ENCODE data around the gene SLC39A10. TPM values are rescaled to one million over a fixed set of nuclear protein-coding genes. Genes with fewer than 3 reads are reported as not detected.

The SLC39A10 gene
- polyA plus RNA-seq, 1 of the 3 experiments (the other 2 are of a cell fraction), result 12.3 TPM

GRCh38 chr2:195711478-195711877 is 54.5 kb downstream of the SLC39A10 start:
- CTCF ChIA-PET, result interaction anchor here (0.5 to 1.2 kb wide), 4 partner anchors 319 to 687 kb away, joined by 3 to 4 read pairs (median 3); no protein-coding TSS in a partner anchor
- Histone ChIP-seq H2AFZ (ENCODE audit: low read depth) (no peak overlapping the region), H4K20me1 (ENCODE audit: insufficient read depth) (no peaks in the 10 kb centered on the region), H3K79me2 (ENCODE audit: insufficient read depth) (no peaks in the 10 kb centered on the region; the same call in 1 of the 2 replicates), H3K4me3 (ENCODE audit: low read depth in 2 of 2, low read length in 1 of 2) (no peak overlapping the region), H3K27ac (ENCODE audit: low read depth in 2 of 2, low read length in 1 of 2) (no peak overlapping the region; a peak in 1 of 4 replicates), H3K4me1 (ENCODE audit: control insufficient read depth in 1 of 2, insufficient read depth in 2 of 2, low read depth in 1 of 2, low read length in 1 of 2) (peaks cover 0 to 7% of the 10 kb centered on the region in 2 experiments; a peak in 2 of 4 replicates), H3F3A (replicated peaks; ENCODE audit: insufficient read depth) (peaks cover 15% of the 10 kb centered on the region), H3K9me2 (no peaks in the 10 kb centered on the region), H3K27me3 (ENCODE audit: insufficient read depth) (no peaks in the 10 kb centered on the region), H3K36me3 (replicated peaks in 1 of 2; ENCODE audit: control insufficient read depth in 1 of 2, insufficient read depth in 2 of 2, low read length in 1 of 2) (peaks cover 13 to 20% of the 10 kb centered on the region in 2 experiments), H3K9ac (no peak overlapping the region), H3K9me3 (no peaks in the 10 kb centered on the region), H3K4me2 (no peak overlapping the region)
- POLR2A ChIA-PET, result no interaction called here
- TF ChIP-seq SMC3 (IDR thresholded peaks at IDR 0.05; ENCODE audit: low read depth, low read length) (no peak), JUND (IDR thresholded peaks at IDR 0.05) (no peak), SIN3A (IDR thresholded peaks at IDR 0.05; ENCODE audit: borderline replicate concordance, low read depth, low read length) (no peak), IRF3 (IDR thresholded peaks at IDR 0.05; ENCODE audit: low read depth, low read length) (no peak), GATA2 (CRISPR knock-in tag; IDR thresholded peaks at IDR 0.05) (no peak), TAF1 (IDR thresholded peaks at IDR 0.05; ENCODE audit: borderline replicate concordance, low read depth, low read length) (no peak), FOSL2 (IDR thresholded peaks at IDR 0.05; ENCODE audit: borderline replicate concordance, low read depth) (no peak), NFIC (IDR thresholded peaks at IDR 0.05; ENCODE audit: borderline replicate concordance) (no peak), MEF2A (IDR thresholded peaks at IDR 0.05; ENCODE audit: borderline replicate concordance, low read depth) (no peak), EP300 (IDR thresholded peaks at IDR 0.05; ENCODE audit: borderline replicate concordance in 1 of 2, low read depth in 1 of 2, low read length in 1 of 2) (no peak), REST (IDR thresholded peaks at IDR 0.05; ENCODE audit: low read depth, low read length) (no peak), NRF1 (IDR thresholded peaks at IDR 0.05; ENCODE audit: low read depth, low read length) (no peak), RXRA (IDR thresholded peaks at IDR 0.05; ENCODE audit: borderline replicate concordance, low read depth) (no peak), PBX3 (IDR thresholded peaks at IDR 0.05) (no peak), EZH2phosphoT487 (IDR thresholded peaks at IDR 0.05; ENCODE audit: borderline replicate concordance, low read depth) (no peak), RAD21 (IDR thresholded peaks at IDR 0.05; ENCODE audit: low read length) (no peak), MAX (IDR thresholded peaks at IDR 0.05; ENCODE audit: low read depth) (no peak)
- DNase-seq, result no peak
